GM19193 (cell line): ENCODE data around the gene P3H1.

Experiments used
- POLR2A ChIP-seq: IDR thresholded peaks from 4 replicates; pipeline ENCODE4 v1.6.1; 2011; ENCODE audit not compliant: insufficient read depth, insufficient read length; ENCODE audit errors: extremely low read depth

The P3H1 gene

DNA sequence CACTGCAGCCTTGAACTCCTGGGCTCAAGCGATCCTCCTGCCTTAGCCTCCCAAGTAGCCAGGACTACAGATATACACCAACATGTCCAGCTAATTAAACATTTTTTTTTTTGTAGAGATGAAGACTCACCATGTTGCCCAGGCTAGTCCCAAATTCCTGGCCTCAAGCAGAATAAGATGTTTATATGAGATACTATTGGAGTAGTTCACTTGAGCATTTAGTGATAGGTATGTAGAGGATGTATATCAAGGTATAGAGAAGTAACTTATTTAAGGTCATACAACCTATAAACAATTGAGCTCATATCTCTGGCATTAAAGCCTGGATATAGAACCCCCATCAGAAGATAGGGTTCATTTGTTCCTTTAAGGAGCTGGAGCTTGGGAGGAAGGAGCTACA is 13.3 kb upstream of the P3H1 start:
- no peak for TF ChIP-seq POLR2A

DNA sequence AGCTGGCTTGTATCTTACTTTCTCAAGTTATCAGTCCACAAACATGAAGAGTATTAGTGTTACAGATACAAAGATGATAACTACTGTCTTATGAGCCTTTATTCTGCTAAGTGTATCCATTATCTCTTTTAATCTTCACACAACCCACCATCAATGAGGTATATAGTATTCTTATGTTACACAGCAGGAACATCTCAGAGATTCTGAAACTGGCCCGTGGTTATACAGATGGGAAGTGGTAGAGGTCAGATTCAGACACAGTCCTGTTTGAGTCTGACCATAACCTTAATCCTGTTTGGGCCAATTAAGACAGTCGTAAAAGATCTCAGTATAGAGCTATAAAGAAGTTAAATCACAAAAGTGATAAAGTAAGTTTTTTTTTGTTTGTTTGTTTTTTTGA is 12.9 kb upstream of the P3H1 start:
- no peak for TF ChIP-seq POLR2A

DNA sequence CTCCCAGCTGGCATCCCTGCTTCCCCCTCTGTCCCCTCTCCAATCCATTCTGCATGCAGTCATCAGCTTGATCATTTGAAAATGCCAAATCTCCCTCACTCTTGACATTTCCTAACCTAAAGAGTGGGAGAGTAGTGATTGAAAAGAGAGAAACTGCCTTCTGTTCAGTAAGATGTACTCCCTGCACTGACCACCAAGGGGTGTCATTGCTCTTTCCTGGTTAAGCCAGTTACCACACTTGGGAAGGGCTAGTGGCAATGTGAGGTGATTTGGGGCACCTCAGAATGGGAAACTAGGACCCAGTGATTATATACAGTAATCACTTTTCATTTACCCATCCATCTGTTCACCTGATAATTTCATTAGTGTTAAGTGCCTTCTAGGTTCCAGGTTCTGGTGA is 11.0 kb upstream of the P3H1 start:
- TF ChIP-seq POLR2A, result no peak

DNA sequence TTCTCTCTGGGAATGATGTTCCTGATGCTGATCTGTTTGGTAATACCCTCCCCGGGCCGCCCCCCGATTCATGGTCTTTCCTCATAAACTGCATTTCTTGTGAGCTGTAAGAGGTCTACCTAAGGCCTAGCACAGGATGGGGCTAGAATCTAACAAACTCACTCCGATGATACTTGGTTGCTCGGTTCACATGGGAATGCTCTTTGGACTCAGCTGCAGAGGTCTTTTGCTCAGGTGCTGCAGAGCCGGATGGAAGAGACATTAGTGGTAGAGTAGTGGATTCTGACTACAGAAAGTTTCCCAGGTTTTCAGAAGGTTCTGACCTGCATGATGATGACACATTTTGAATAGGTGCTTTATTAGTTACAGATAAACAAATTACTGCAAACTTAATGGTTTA is 9.7 kb upstream of the P3H1 start:
- TF ChIP-seq POLR2A, result no peak

DNA sequence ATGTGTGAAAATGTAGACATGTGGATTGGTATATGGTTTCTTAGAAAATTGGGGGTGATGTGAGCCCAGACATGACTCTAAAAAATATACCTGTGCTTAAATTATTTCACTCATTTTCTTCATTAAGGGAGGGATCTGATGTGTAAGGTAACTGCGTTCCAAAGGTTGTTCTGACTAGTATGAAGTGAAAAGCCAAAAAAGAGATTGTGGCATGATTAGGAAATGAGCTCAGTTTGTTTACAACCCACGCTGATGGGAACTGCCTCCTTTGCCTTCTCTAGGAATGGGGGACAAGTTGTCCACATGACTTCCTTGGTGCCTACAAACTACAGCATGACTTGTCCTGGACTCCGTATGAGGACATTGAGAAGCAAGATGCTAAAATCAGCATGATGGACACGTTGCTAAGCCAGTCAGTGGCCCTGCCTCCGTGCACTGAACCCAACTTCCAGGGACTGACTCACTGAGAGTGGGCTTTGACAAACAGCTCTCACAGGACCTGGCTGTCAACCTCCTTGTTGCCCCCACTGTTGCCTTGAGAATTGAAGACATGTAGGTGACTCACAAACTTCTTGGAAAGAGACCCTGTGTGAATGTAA is 8.2 kb upstream of the P3H1 start:
- no peak for TF ChIP-seq POLR2A

DNA sequence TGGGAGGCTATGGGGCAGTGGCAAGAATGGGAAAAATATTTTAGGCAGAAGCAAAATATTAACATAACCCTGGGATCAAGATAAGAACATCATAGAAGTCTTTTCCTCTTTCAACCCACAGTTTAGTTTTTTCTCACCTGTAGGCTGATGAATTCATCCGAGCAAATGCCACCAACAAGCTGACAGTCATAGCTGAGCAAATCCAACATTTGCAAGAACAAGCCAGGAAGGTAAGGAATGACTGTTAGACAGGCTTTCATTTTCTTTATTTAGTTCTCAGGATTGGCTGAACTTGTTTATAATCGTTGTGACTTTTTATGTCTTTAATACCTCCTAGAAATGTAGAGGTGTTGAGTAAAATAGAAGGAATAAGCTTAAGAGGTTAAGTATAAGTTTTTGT is 6.6 kb upstream of the P3H1 start:
- TF ChIP-seq POLR2A, result no peak

DNA sequence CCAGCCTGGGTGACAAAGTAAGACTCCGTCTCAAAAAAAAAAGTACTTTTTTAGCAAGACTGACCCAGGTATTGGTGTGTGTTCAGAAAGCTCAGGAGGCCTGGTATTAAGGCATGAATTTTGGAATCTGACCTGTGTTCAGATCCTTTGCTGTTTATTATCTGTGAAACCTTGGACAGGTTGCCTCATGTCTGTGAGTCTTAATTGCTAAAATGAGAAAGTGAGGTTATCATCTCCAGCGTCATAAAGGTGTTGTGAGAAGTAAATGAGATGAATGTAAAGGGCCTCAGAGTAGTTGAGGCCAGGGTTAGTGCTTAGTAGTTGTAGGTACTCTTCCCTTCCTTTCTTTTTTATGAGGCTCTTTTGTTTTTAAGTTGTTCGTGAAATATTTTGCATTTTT is 3.0 kb upstream of the P3H1 start:
- no peak for TF ChIP-seq POLR2A

DNA sequence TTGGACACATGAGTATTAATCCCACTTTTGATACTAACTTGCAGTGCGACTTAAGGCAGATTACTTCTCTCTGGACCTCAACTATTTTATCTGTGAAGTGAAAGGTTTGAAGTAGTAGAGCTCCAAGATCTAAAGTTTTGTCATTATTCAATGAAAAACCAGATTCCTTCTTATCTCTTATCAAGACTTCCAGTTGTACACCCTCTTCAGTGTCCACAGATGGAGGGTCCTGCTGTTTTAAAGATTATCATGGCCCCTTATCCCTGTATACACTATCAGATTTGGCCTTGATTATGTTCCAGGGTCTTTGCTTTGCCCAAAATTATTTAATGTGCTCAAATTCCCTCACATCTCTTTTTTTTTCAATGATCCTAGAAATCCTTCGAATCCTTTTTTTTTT is 1.3 kb upstream of the P3H1 start:
- no peak for TF ChIP-seq POLR2A

DNA sequence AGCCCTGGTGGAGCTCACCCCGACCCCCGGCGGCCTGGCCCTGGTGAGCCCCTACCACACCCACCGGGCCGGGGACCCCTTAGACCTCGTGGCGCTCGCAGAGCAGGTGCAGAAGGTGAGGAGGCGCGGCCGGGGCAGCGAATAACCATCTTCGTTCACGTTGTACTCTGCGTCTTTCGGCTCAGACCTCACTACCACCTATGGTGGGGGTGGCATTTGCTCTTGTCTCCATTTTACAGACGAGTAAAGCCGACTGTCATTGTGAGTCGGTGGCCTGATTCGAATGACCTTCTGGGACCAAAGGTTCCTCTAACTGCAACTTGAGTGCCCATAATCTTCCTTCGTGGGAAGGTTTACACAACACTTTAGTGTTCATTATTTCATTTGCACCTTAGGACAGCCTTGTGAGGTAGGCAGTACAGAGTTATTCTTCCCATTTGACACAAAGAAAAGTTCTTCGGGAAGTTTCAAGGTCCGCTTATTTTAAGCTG is 727 bp upstream of the P3H1 start:
- TF ChIP-seq POLR2A, result no peak

DNA sequence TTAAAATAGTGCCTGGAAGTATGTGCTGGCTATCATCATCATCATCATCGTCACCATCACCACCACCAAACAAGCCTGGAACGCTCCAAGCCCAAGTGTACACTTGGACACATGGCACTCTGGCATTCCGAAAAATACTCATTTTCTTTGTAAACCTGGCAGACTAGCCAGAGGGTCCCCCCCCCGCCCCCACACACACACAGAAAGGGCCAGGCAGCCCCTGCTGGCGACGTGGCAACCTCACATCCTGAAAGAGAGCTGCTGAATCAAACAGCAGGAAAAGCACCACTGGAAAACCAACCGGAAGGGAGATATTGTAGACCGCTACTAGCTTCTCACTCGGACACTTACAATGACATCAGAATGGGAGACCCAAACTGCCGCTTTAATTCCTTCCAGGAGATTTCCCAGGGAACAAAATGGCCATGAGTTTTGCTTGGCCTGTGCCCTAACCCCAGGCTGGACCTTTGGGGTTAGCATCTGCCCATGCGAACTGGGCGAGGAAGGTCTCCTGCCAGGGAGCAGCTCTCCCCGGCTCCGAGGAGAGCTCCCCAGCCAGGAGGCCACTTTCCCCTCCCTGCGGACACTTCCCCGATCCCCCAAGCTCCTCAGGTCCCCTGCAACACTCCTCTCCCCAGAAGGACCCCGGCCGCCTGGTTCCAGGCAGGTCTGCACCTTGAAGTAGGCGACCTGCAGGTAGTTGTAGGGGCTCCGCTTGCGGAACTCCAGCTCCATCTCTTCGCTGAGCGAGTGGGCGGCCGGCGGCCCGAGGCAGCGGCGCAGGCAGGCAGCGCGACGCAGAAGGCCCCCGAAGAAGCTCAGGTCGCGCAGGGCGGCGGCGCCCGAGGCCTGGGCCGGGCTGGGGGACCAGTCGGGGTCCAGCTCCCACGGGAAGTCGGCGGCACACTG is 742 bp downstream of the P3H1 start:
- no peak for TF ChIP-seq POLR2A

DNA sequence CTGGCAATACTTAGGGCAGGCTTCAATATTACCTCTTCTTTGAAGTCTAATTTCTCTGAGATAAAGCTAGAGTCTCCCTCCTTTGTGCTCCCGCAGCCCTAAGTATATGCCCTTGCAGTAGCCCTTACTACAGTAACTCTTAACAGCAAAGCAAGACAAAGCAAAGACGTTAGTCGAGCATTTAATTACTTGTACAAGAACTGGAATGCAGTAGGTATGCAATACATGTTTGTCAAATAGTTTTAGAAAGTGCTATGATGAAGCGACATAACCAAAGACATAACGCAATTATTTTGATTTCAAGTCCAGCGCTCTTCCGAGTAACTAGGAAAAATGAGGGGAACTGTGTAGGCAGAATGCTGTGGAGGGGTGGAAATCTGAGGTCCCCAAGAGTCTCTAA is 1.6 kb downstream of the P3H1 start:
- no peak for TF ChIP-seq POLR2A

DNA sequence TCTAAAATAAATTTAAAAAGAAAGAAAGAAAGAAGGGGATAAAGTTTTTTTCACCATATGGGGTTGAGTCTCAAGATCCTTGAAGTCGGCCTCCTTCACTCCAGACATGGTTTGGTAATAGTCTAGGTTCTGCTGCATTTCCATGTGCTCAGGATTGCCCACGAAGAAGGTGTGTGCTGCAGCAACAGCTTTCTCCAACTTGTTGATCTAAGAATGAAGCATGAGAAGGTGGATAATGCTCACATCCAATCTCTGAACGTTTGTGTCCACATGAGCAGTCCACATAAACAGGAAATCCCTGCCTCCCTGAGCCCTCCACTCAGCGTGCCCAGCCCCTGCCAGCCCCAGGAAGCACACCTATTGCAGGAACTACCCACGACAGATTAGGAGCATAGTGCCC is 4.6 kb downstream of the P3H1 start:
- TF ChIP-seq POLR2A, result no peak

DNA sequence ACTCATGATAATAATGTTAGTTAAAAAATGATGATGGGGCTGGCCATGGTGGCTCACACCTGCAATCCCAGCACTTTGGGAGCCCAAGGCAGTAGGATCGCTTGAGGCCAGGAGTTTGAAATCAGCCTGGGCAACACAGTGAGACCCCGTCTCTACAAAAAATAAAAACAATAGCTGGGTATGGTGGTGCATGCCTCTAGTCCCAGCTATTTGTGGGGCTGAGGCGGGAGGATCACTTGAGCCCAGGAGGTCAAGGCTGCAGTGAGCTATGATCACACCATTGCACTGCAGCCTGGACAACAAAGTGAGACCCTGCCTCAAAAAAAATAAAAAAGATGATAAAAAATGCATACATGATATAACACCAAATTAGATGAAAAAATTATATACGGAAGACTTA is 5.3 kb downstream of the P3H1 start:
- no peak for TF ChIP-seq POLR2A

DNA sequence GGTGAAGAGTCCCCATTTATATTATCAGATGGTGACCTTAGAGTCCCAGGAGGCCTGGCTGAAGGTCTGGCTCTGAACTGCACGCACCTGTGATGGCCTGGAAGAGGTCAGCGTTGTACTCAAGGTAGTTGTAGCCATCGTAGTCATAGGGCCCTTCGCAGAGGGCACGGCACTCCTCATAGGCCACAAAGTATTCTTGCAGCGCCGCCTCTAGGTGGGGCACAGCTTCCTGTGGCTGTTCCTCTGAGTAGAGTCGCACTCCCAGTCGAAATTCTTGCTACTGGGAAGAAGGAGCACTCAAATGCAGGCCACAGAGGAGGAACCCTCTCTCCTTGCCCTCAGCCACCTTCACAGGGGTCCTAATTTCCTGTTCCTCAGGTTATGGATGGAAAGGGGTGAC is 7.7 kb downstream of the P3H1 start:
- TF ChIP-seq POLR2A, result no peak

DNA sequence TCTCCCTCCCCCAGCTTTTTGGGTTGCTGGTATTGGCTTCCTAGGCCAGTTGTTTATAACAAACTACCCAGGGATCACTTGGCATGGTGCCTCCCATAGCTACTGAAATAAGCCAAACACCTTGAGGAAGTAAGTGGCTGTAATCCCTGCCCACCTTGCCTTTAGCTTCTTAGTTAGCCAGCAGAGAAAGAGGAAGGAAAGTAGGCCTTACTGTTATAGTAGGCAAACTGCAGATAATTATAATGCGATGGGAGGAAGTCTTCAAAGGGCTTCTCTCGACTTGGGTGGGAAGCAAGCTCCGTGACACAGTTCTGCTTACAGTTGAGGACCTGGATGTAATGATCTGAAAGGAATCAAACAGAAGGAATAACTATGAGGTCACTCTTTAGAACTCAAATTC is 8.2 kb downstream of the P3H1 start:
- TF ChIP-seq POLR2A, result no peak

DNA sequence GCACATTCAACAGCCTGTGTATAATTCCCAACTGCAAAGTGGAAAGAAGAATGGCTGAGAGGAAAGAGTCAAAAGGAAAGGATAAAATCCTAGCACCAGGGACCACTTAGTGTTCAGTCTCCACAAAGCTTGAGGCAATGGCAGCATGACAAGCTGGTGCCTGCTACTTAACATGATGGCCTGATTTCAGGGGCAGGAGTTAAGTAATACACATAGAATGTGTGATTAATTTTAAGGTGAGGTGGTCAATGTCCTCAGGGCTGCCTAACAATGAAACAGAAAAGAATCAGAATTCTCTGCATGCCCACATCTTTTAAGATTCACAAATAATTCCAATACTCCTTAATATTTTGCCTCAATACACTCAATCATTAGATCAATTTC is 8.9 kb downstream of the P3H1 start:
- no peak for TF ChIP-seq POLR2A
